A673 (cell line): ENCODE results near the gene MTFR1L. TPM values are rescaled to one million over a fixed set of nuclear protein-coding genes. Genes with fewer than 3 reads are reported as not detected.

Experiments
- BruUV-seq: library from RNA; stranded (reverse); fragments of 400-500 nt; replicated peaks from 2 replicates; lab custom pipeline; 2021; lab: Mats Ljungman, UMichigan
- CTCF ChIA-PET: fragments of 300-600 bp; sonication (Branson Sonifier 250); formaldehyde crosslinking; loops from one replicate; lab custom pipeline; 2022; ENCODE audit warnings: antibody characterized with exemption; lab: Charles Lee
- POLR2A ChIA-PET: fragments of 300-600 bp; sonication (Branson Sonifier 250); formaldehyde crosslinking; loops from one replicate; lab custom pipeline; 2022; ENCODE audit warnings: antibody characterized with exemption; ENCODE audit not compliant: low non-redundant PET; lab: Charles Lee
- DNase-seq: peaks from one replicate; pipeline ENCODE4 v3.0.0-alpha.2; 2015; ENCODE audit warnings: low spot score
- H3K27ac ChIP-seq: fragments of 200-600 bp; sonication (generic); 2 replicates; pipeline ENCODE4 v1.5.1; 2016; ENCODE audit warnings: mixed run types, low read depth, mild to moderate bottlenecking, mixed read lengths, antibody characterized with exemption, low read length; ENCODE audit not compliant: poor library complexity, severe bottlenecking
- H3K27me3 ChIP-seq: fragments of 200-600 bp; sonication (generic); replicated peaks from 2 replicates; pipeline ENCODE4 v1.6.1; 2017; ENCODE audit warnings: mixed run types, low read depth, mild to moderate bottlenecking, mixed read lengths, antibody characterized with exemption, low read length; ENCODE audit not compliant: insufficient read depth, poor library complexity
- H3K36me3 ChIP-seq: fragments of 200-600 bp; sonication (generic); 2 replicates; pipeline ENCODE4 v1.6.1; 2016; ENCODE audit warnings: mixed run types, mild to moderate bottlenecking, mixed read lengths, antibody characterized with exemption, low read length; ENCODE audit not compliant: insufficient read depth, poor library complexity, severe bottlenecking
- H3K4me1 ChIP-seq: fragments of 200-600 bp; sonication (generic); 2 replicates; pipeline ENCODE4 v1.6.1; 2017; ENCODE audit warnings: mixed run types, mild to moderate bottlenecking, mixed read lengths, antibody characterized with exemption, low read length; ENCODE audit not compliant: insufficient read depth, poor library complexity, severe bottlenecking
- H3K4me3 ChIP-seq: fragments of 200-600 bp; sonication (generic); 2 replicates; pipeline ENCODE4 v1.5.1; 2016; ENCODE audit warnings: low read depth, mixed run types, mild to moderate bottlenecking, mixed read lengths, low read length; ENCODE audit not compliant: poor library complexity, severe bottlenecking
- H3K9me3 ChIP-seq: fragments of 200-600 bp; sonication (generic); 2 replicates; pipeline ENCODE4 v1.6.1; 2016; ENCODE audit warnings: mixed run types, low read depth, mild to moderate bottlenecking, mixed read lengths, antibody characterized with exemption, low read length; ENCODE audit not compliant: poor library complexity, severe bottlenecking
- EZH2 ChIP-seq: fragments of 200-600 bp; sonication (generic); IDR thresholded peaks from 2 replicates; pipeline ENCODE4 v1.6.1; 2017; ENCODE audit warnings: borderline replicate concordance, low read depth, mild to moderate bottlenecking, mixed read lengths, antibody characterized with exemption, low read length; ENCODE audit not compliant: poor library complexity, severe bottlenecking
- intact Hi-C: fragments of 100-400 bp; cut with micrococcal nuclease; formaldehyde crosslinking; loops from one replicate; pipeline ENCODE4 v1.10.0; 2022; ENCODE audit not compliant: unreplicated experiment
- total RNA-seq: library from RNA; stranded (reverse); gene quantifications from 2 replicates; pipeline ENCODE4 v1.2.3, GENCODE V29; 2021
- TF ChIP-seq, protein P1 (sequence below): fragments of 300-800, 200-600 bp; sonication (generic); conservative IDR thresholded peaks from 2 replicates; pipeline ENCODE4 v1.5.1; 2017; ENCODE audit warnings: low read depth, mild to moderate bottlenecking, antibody characterized with exemption, low read length, moderate library complexity, mixed read lengths

Gene MTFR1L
- total RNA-seq, 1 experiment from 2014 or later, result 45.0 TPM

DNA sequence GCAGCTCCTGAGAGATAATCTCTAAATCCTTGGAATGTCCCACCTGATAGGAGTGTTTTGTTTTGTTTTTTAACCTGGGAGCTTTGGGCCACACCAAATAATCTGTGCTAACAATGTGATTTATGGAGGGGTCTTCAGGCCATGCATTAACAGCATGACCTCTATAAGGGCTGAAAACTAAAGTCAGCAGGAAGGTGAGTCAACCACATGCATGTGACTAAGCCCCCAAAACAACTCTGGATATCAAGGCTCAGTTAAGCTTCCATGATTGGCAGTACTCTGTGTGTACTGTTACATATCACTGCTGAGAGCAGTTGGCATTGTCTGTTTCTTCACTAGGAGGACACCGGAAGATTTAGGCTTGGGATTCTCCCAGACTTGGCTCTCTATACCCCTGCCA is 28.8 kb downstream of the MTFR1L start:
- no TSS peak for BruUV-seq
- no peaks in the 10 kb centered on the region for H3K27me3 ChIP-seq
- ChIA-PET CTCF (interaction anchor here (1.0 kb wide), 1 partner anchor 10 kb away, joined by 4 read pairs; no protein-coding TSS in a partner anchor), POLR2A (no interaction called here)
- H3K4me1 ChIP-seq, result no peaks in the 10 kb centered on the region
- H3K27ac ChIP-seq, result no peak overlapping the region
- H3K4me3 ChIP-seq, result no peak overlapping the region
- TF ChIP-seq, protein P1, sequence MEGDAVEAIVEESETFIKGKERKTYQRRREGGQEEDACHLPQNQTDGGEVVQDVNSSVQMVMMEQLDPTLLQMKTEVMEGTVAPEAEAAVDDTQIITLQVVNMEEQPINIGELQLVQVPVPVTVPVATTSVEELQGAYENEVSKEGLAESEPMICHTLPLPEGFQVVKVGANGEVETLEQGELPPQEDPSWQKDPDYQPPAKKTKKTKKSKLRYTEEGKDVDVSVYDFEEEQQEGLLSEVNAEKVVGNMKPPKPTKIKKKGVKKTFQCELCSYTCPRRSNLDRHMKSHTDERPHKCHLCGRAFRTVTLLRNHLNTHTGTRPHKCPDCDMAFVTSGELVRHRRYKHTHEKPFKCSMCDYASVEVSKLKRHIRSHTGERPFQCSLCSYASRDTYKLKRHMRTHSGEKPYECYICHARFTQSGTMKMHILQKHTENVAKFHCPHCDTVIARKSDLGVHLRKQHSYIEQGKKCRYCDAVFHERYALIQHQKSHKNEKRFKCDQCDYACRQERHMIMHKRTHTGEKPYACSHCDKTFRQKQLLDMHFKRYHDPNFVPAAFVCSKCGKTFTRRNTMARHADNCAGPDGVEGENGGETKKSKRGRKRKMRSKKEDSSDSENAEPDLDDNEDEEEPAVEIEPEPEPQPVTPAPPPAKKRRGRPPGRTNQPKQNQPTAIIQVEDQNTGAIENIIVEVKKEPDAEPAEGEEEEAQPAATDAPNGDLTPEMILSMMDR, result no peak
- TF ChIP-seq EZH2, result no peak
- H3K9me3 ChIP-seq, result no peaks in the 10 kb centered on the region
- H3K36me3 ChIP-seq, result peaks cover 4% of the 10 kb centered on the region
- DNase-seq, result no peak
- intact Hi-C loops, result no loop called here

DNA sequence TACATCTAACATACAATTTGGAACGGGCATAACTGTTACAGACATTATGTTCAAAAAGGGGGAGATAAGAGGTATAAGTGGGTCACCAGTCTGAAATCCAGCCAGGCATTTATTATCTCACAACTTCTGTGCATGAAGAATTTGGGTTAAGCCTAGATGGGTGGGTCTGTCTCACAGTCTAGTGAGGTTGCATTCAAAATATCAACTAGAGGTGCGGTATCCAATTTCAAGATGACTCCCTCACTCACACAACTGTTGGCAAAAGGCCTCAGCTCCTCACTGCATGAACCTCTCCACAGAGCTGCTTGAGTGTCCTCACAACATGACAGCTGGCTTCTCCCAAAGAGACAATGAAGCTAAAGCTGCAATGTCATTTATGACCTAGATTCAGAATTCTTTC is 34.8 kb downstream of the MTFR1L start:
- peak; percentile 29 for DNase-seq
- Histone ChIP-seq H3K27me3 (no peaks in the 10 kb centered on the region), H3K4me3 (no peak overlapping the region), H3K36me3 (peaks cover 4% of the 10 kb centered on the region), H3K4me1 (no peaks in the 10 kb centered on the region), H3K9me3 (no peaks in the 10 kb centered on the region), H3K27ac (no peak overlapping the region)
- TF ChIP-seq, protein P1, result no peak
- no peak for TF ChIP-seq EZH2
- intact Hi-C loops, result no loop called here
- BruUV-seq, result no TSS peak
- CTCF ChIA-PET, result no interaction called here
- POLR2A ChIA-PET, result interaction anchor here (0.7 kb wide), 1 partner anchor 32 kb away, joined by 3 read pairs; no protein-coding TSS in a partner anchor

DNA sequence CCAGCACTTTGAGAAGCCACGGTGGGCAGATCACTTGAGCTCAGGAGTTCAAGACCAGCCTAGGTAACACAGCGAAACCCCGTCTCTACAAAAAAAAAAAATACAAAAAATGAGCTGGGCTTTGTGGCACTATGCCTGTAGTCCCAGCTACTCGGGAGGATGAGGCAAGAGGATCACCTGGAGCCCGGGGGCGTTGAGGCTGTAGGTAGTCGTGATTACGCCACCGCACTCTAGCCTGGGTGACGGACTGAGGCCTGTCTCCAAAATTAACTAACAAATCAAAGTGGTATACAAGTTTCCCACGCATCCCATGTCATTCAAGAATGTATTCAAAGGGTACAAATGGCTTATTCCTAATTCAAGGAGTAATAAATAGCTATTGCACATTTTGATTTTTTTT is 37.1 kb downstream of the MTFR1L start:
- ChIA-PET POLR2A (no interaction called here), CTCF (no interaction called here)
- H3K4me3 ChIP-seq, result no peak overlapping the region
- intact Hi-C loops, result no loop called here
- BruUV-seq, result TSS peak; percentile 14
- DNase-seq, result no peak
- H3K4me1 ChIP-seq, result peaks cover 7% of the 10 kb centered on the region
- no peaks in the 10 kb centered on the region for H3K36me3 ChIP-seq
- no peak for TF ChIP-seq EZH2
- TF ChIP-seq, protein P1, result no peak
- no peak overlapping the region for H3K27ac ChIP-seq
- no peaks in the 10 kb centered on the region for H3K9me3 ChIP-seq
- H3K27me3 ChIP-seq, result no peaks in the 10 kb centered on the region
